ENCODE results near the gene ANKRD12. TPM values are rescaled to one million over a fixed set of nuclear protein-coding genes. Genes with fewer than 3 reads are reported as not detected.
"Not testable (repeated sequence)": the region's sequence is repeated elsewhere in the genome, so short reads cannot be mapped to it uniquely, and the experiment has no call there.

The ANKRD12 gene
- polyA plus RNA-seq, 1 donor from 2014 or later, result 32.3 TPM

- Histone ChIP-seq H3F3A (ENCODE audit: insufficient read depth, low read length, poor library complexity, severe bottlenecking) (no peaks in the 10 kb centered on the region), H3K27me3 (ENCODE audit: insufficient read depth, low read depth, low read length) (no peaks in the 10 kb centered on the region), H3K4me3 (ENCODE audit: low read length) (no peak overlapping the region), H3K9me3 (ENCODE audit: low read length) (no peaks in the 10 kb centered on the region), H3K9me2 (ENCODE audit: insufficient read depth, low read length) (no peaks in the 10 kb centered on the region), H4K20me1 (ENCODE audit: insufficient read depth) (no peaks in the 10 kb centered on the region), H3K79me2 (replicated peaks; ENCODE audit: insufficient read depth, low read length) (no peaks in the 10 kb centered on the region), H3K4me2 (ENCODE audit: low read length) (no peak overlapping the region), H3K36me3 (ENCODE audit: insufficient read depth, low read length) (no peaks in the 10 kb centered on the region), H2AFZ (ENCODE audit: low read depth, low read length) (no peak overlapping the region), H3K9ac (ENCODE audit: low read length) (no peak overlapping the region), H3K27ac (ENCODE audit: low read length) (no peak overlapping the region)
- no peak for TF ChIP-seq EZH2 (IDR thresholded peaks at IDR 0.05; ENCODE audit: borderline replicate concordance, insufficient read depth, low read length, poor library complexity, severe bottlenecking)
- TF ChIP-seq CTCF (IDR thresholded peaks at IDR 0.05; ENCODE audit: poor library complexity, severe bottlenecking), result no peak
- no peak for TF ChIP-seq MXI1 (conservative IDR thresholded peaks at IDR 0.05; ENCODE audit: poor library complexity, severe bottlenecking)
- no peak for TF ChIP-seq REST (IDR thresholded peaks at IDR 0.05; ENCODE audit: borderline replicate concordance)
- TF ChIP-seq RAD21 (conservative IDR thresholded peaks at IDR 0.05), result no peak
- no peak for TF ChIP-seq SMC3 (conservative IDR thresholded peaks at IDR 0.05; ENCODE audit: poor library complexity)
- no peak for TF ChIP-seq TAF1 (IDR thresholded peaks at IDR 0.05; ENCODE audit: low read depth)
- TF ChIP-seq POLR2AphosphoS5 (IDR thresholded peaks at IDR 0.05), result no peak
- no peak for TF ChIP-seq EP300 (conservative IDR thresholded peaks at IDR 0.05; ENCODE audit: poor library complexity, severe bottlenecking)
Measured at GRCh38 chr18:9091066-9091476, 45.5 kb upstream of the ANKRD12 start.

GRCh38 chr18:9092665-9093064 is 43.9 kb upstream of the ANKRD12 start:
- Histone ChIP-seq H3K9me3 (ENCODE audit: low read length) (no peaks in the 10 kb centered on the region), H3K9me2 (ENCODE audit: insufficient read depth, low read length) (no peaks in the 10 kb centered on the region), H3K27ac (ENCODE audit: low read length) (no peak overlapping the region), H3K36me3 (ENCODE audit: insufficient read depth, low read length) (no peaks in the 10 kb centered on the region), H3K4me3 (ENCODE audit: low read length) (no peak overlapping the region), H3K79me2 (replicated peaks; ENCODE audit: insufficient read depth, low read length) (no peaks in the 10 kb centered on the region), H3F3A (ENCODE audit: insufficient read depth, low read length, poor library complexity, severe bottlenecking) (no peaks in the 10 kb centered on the region), H4K20me1 (ENCODE audit: insufficient read depth) (no peaks in the 10 kb centered on the region), H3K9ac (ENCODE audit: low read length) (no peak overlapping the region), H3K4me2 (ENCODE audit: low read length) (no peak overlapping the region), H3K27me3 (ENCODE audit: insufficient read depth, low read depth, low read length) (no peaks in the 10 kb centered on the region), H2AFZ (ENCODE audit: low read depth, low read length) (no peak overlapping the region)
- TF ChIP-seq EZH2 (IDR thresholded peaks at IDR 0.05; ENCODE audit: borderline replicate concordance, insufficient read depth, low read length, poor library complexity, severe bottlenecking) (no peak), POLR2AphosphoS5 (IDR thresholded peaks at IDR 0.05) (no peak), REST (IDR thresholded peaks at IDR 0.05; ENCODE audit: borderline replicate concordance) (no peak), SMC3 (conservative IDR thresholded peaks at IDR 0.05; ENCODE audit: poor library complexity) (no peak), EP300 (conservative IDR thresholded peaks at IDR 0.05; ENCODE audit: poor library complexity, severe bottlenecking) (no peak), RAD21 (conservative IDR thresholded peaks at IDR 0.05) (no peak), MXI1 (conservative IDR thresholded peaks at IDR 0.05; ENCODE audit: poor library complexity, severe bottlenecking) (no peak), TAF1 (IDR thresholded peaks at IDR 0.05; ENCODE audit: low read depth) (no peak), CTCF (IDR thresholded peaks at IDR 0.05; ENCODE audit: poor library complexity, severe bottlenecking) (no peak)

- H3K9me3 ChIP-seq (ENCODE audit: low read length); H3K27me3 ChIP-seq (ENCODE audit: insufficient read depth, low read depth, low read length); H3K36me3 ChIP-seq (ENCODE audit: insufficient read depth, low read length); H3K27ac ChIP-seq (ENCODE audit: low read length); H2AFZ ChIP-seq (ENCODE audit: low read depth, low read length); H3F3A ChIP-seq (ENCODE audit: insufficient read depth, low read length, poor library complexity, severe bottlenecking); H3K4me3 ChIP-seq (ENCODE audit: low read length); H4K20me1 ChIP-seq (ENCODE audit: insufficient read depth); H3K9ac ChIP-seq (ENCODE audit: low read length); H3K4me2 ChIP-seq (ENCODE audit: low read length); H3K79me2 ChIP-seq (replicated peaks; ENCODE audit: insufficient read depth, low read length); H3K9me2 ChIP-seq (ENCODE audit: insufficient read depth, low read length): not testable (repeated sequence)
Measured at GRCh38 chr18:9093109-9093508, 43.5 kb upstream of the ANKRD12 start.

Measured in neural cell (in vitro differentiated cells).